Suprapubic skin (tissue), 3 donors: ENCODE results near the gene MTHFSD.

Experiments
- CTCF ChIP-seq, 2 donors: fragments of 200-600 bp in 1 of 2; fragments of 450-650 bp in 1 of 2; sonication (generic) in 1 of 2; IDR thresholded peaks; one replicate each; pipeline ENCODE4 v1.5.1; 2016 to 2019; ENCODE audit warnings: antibody characterized with exemption in 2 of 2, mild to moderate bottlenecking in 1 of 2, moderate library complexity in 1 of 2
- POLR2AphosphoS5 ChIP-seq, 3 donors: sonication (generic); formaldehyde crosslinking; IDR thresholded peaks; one replicate each; pipeline ENCODE4 v1.6.1; 2017; ENCODE audit warnings: antibody characterized with exemption in 3 of 3

GRCh38 chr16:86499440-86499786, 55.6 kb downstream of the MTHFSD start:
- TF ChIP-seq CTCF (IDR thresholded peaks at IDR 0.05): no peak
- TF ChIP-seq POLR2AphosphoS5 (IDR thresholded peaks at IDR 0.05): no peak
